Renal cortex interstitium (tissue), 11 donors: ENCODE data around the gene SEMA4A. TPM values are rescaled to one million over a fixed set of nuclear protein-coding genes. Genes with fewer than 3 reads are reported as not detected.

Source experiments
- DNase-seq, 11 donors: peaks; one replicate each; pipeline ENCODE4 v3.0.0-alpha.2; 2013; ENCODE audit warnings: low read depth in 9 of 11, low spot score in 4 of 11; ENCODE audit errors: extremely low read depth in 1 of 11
- polyA plus RNA-seq, 3 donors: library from polyadenylated mRNA; unstranded; fragments of 120-200 nt; gene quantifications; one replicate each; pipeline ENCODE4 v1.2.1, GENCODE V29; 2013; ENCODE audit not compliant: insufficient read length in 3 of 3

SEMA4A gene
- polyA plus RNA-seq, 3 donors, result 16.6 to 27.8 (median 18.4) TPM

GRCh38 chr1:156149374-156150332 lies 3.7 kb upstream of the SEMA4A start:
- no peak for DNase-seq

GRCh38 chr1:156150333-156151011 lies 2.9 kb upstream of the SEMA4A start:
- no peak for DNase-seq

GRCh38 chr1:156151093-156151688 lies 2.2 kb upstream of the SEMA4A start:
- DNase-seq, result no peak

GRCh38 chr1:156152628-156153027 lies 757 bp upstream of the SEMA4A start:
- DNase-seq, result peak in 1 of 11 donors; percentile 84

GRCh38 chr1:156154317-156154749 lies 948 bp downstream of the SEMA4A start:
- no peak for DNase-seq

GRCh38 chr1:156155756-156156510 lies 2.5 kb downstream of the SEMA4A start:
- no peak for DNase-seq

GRCh38 chr1:156157506-156157905 lies 4.1 kb downstream of the SEMA4A start:
- no peak for DNase-seq

GRCh38 chr1:156157966-156158365 lies 4.6 kb downstream of the SEMA4A start:
- DNase-seq, result no peak

GRCh38 chr1:156160000-156160742 lies 6.8 kb downstream of the SEMA4A start:
- DNase-seq, result no peak

GRCh38 chr1:156160743-156161171 lies 7.4 kb downstream of the SEMA4A start:
- DNase-seq, result peak in 8 of 11 donors; percentile 66 to 81 (median 78)

GRCh38 chr1:156162430-156163037 lies 9.1 kb downstream of the SEMA4A start:
- DNase-seq, result no peak

GRCh38 chr1:156163712-156164111 lies 10.3 kb downstream of the SEMA4A start:
- DNase-seq, result no peak

- DNase-seq, result no peak
These were observed 10.9 kb downstream of the SEMA4A start for GRCh38 chr1:156164125-156164831.

GRCh38 chr1:156165083-156165482 lies 11.7 kb downstream of the SEMA4A start:
- DNase-seq, result no peak

- DNase-seq, result no peak
These were observed 14.2 kb downstream of the SEMA4A start for GRCh38 chr1:156167536-156167935.

GRCh38 chr1:156172696-156173470 lies 19.5 kb downstream of the SEMA4A start:
- no peak for DNase-seq
